Liver (tissue), 9 donors: ENCODE measurements around the gene SMPDL3A. TPM values are rescaled to one million over a fixed set of nuclear protein-coding genes. Genes with fewer than 3 reads are reported as not detected.

Experiments used
- DNase-seq: peaks from one replicate; pipeline ENCODE4 v3.0.0-alpha.2; 2017; ENCODE audit warnings: low spot score
- H3K27ac ChIP-seq, 2 donors: one replicate each; pipeline ENCODE4 v1.7.0; 2013; ENCODE audit warnings: inconsistent platforms in 2 of 2, low read length in 2 of 2, control low read depth in 1 of 2, low read depth in 1 of 2, mild to moderate bottlenecking in 1 of 2
- H3K27me3 ChIP-seq, 4 donors: one replicate each; pipeline versions ENCODE4 v1.6.1 to v1.7.0; 2013; ENCODE audit warnings: low read length in 3 of 4, inconsistent platforms in 1 of 4, mild to moderate bottlenecking in 1 of 4, moderate library complexity in 1 of 4; ENCODE audit not compliant: control insufficient read depth in 4 of 4, insufficient read depth in 4 of 4
- H3K36me3 ChIP-seq, 4 donors: one replicate each; pipeline versions ENCODE4 v1.6.1 to v1.7.0; 2013; ENCODE audit warnings: low read length in 3 of 4, mild to moderate bottlenecking in 3 of 4, low read depth in 1 of 4, moderate library complexity in 1 of 4; ENCODE audit not compliant: control insufficient read depth in 4 of 4, insufficient read depth in 3 of 4
- H3K4me1 ChIP-seq, 4 donors: one replicate each; pipeline versions ENCODE4 v1.6.1 to v1.7.0; 2013; ENCODE audit warnings: low read length in 3 of 4, mild to moderate bottlenecking in 3 of 4, moderate library complexity in 1 of 4; ENCODE audit not compliant: control insufficient read depth in 4 of 4, insufficient read depth in 4 of 4
- H3K4me3 ChIP-seq, 3 donors: one replicate each; pipeline versions ENCODE4 v1.6.1 to v1.7.0; 2013; ENCODE audit warnings: low read length in 3 of 3, control low read depth in 1 of 3, low read depth in 1 of 3, mild to moderate bottlenecking in 1 of 3
- H3K9ac ChIP-seq, 2 donors: one replicate each; pipeline ENCODE4 v1.7.0; 2013; ENCODE audit warnings: low read length in 2 of 2, mild to moderate bottlenecking in 2 of 2, moderate library complexity in 2 of 2, control low read depth in 1 of 2, low read depth in 1 of 2
- H3K9me3 ChIP-seq, 4 donors: one replicate each; pipeline versions ENCODE4 v1.6.1 to v1.7.0; 2013; ENCODE audit warnings: low read length in 3 of 4; ENCODE audit not compliant: control insufficient read depth in 4 of 4
- ATF3 ChIP-seq: IDR thresholded peaks from 2 replicates; pipeline ENCODE4 v1.6.1; 2016; ENCODE audit warnings: antibody characterized with exemption
- CTCF ChIP-seq: fragments of 150-350 bp; IDR thresholded peaks from 2 replicates; pipeline ENCODE4 v1.5.1; 2017; ENCODE audit warnings: improper control_type of control experiment, low read depth, low read length; ENCODE audit not compliant: missing input control
- EGR1 ChIP-seq, 2 donors: IDR thresholded peaks; 2 replicates each; pipeline ENCODE4 v1.6.1; 2016 to 2018; ENCODE audit warnings: antibody characterized with exemption in 2 of 2, low read depth in 2 of 2
- FOXA1 ChIP-seq: IDR thresholded peaks from 2 replicates; pipeline ENCODE4 v1.6.1; 2016; ENCODE audit warnings: antibody characterized with exemption
- GABPA ChIP-seq, 2 donors: IDR thresholded peaks in 1 of 2; conservative IDR thresholded peaks in 1 of 2; 2 replicates each; pipeline ENCODE4 v1.6.1; 2016; ENCODE audit warnings: antibody characterized with exemption in 2 of 2, mild to moderate bottlenecking in 1 of 2, moderate library complexity in 1 of 2
- HNF4A ChIP-seq, 2 donors: conservative IDR thresholded peaks; 2 replicates each; pipeline ENCODE4 v1.6.1; 2016; ENCODE audit warnings: antibody characterized with exemption in 2 of 2, mild to moderate bottlenecking in 2 of 2
- HNF4G ChIP-seq: IDR thresholded peaks from 2 replicates; pipeline ENCODE4 v1.6.1; 2016; ENCODE audit warnings: antibody characterized with exemption
- JUND ChIP-seq, 2 donors: IDR thresholded peaks; 2 replicates each; pipeline ENCODE4 v1.6.1; 2016; ENCODE audit warnings: antibody characterized with exemption in 2 of 2
- MAX ChIP-seq: IDR thresholded peaks from 2 replicates; pipeline ENCODE4 v1.6.1; 2016; ENCODE audit warnings: antibody characterized with exemption
- NR2F2 ChIP-seq: IDR thresholded peaks from 2 replicates; pipeline ENCODE4 v1.6.1; 2016; ENCODE audit warnings: antibody characterized with exemption
- RAD21 ChIP-seq, 2 donors: IDR thresholded peaks; 2 replicates each; pipeline ENCODE4 v1.6.1; 2016; ENCODE audit warnings: antibody characterized with exemption in 2 of 2, mild to moderate bottlenecking in 2 of 2
- REST ChIP-seq: IDR thresholded peaks from 2 replicates; pipeline ENCODE4 v1.6.1; 2016; ENCODE audit warnings: antibody characterized with exemption, mild to moderate bottlenecking
- RXRA ChIP-seq, 2 donors: IDR thresholded peaks; 2 replicates each; pipeline ENCODE4 v1.6.1; 2017 to 2018; ENCODE audit warnings: antibody characterized with exemption in 2 of 2, mild to moderate bottlenecking in 1 of 2
- SP1 ChIP-seq: IDR thresholded peaks from 2 replicates; pipeline ENCODE4 v1.6.1; 2018; ENCODE audit warnings: antibody characterized with exemption, mild to moderate bottlenecking
- TAF1 ChIP-seq: conservative IDR thresholded peaks from 2 replicates; pipeline ENCODE4 v1.6.1; 2016; ENCODE audit warnings: antibody characterized with exemption, mild to moderate bottlenecking
- YY1 ChIP-seq: IDR thresholded peaks from 2 replicates; pipeline ENCODE4 v1.6.1; 2016; ENCODE audit warnings: antibody characterized with exemption, mild to moderate bottlenecking
- ZBTB33 ChIP-seq: IDR thresholded peaks from 2 replicates; pipeline ENCODE4 v1.6.1; 2016; ENCODE audit warnings: antibody characterized with exemption
- WGBS: extraction: QIAGEN DNeasy Blood & Tissue Kit; methylation state at CpG from one replicate; pipeline ENCODE4 v1.1.7; 2013; 5-methylcytosine and 5-hydroxymethylcytosine counted together
- polyA plus RNA-seq, 2 donors: library from polyadenylated mRNA; stranded (reverse) in 1 of 2; unstranded in 1 of 2; fragments of 200-250 nt in 1 of 2; fragments of >200 nt in 1 of 2; fragmentation: Nextera tagmentation in 1 of 2; extraction: Ambion mirVana in 1 of 2; gene quantifications; one replicate each; pipeline versions ENCODE4 v1.2.1 to v1.2.3, GENCODE V29; 2013 to 2015
- total RNA-seq, 2 donors: library from RNA; depleted of rRNA; stranded (reverse); fragments of >200 nt; gene quantifications; one replicate each; pipeline ENCODE4 v1.2.3, GENCODE V29; 2014
- donor health status: healthy.
- donor health status: healthy.
- donor health status: healthy.
- donor health status: healthy.
- donor health status: healthy.

SMPDL3A gene
- total and polyA plus RNA-seq, 4 donors: 17.3 to 61.4 (median 32.3) TPM

- Histone ChIP-seq H3K9ac (no peak overlapping the region), H3K9me3 (no peaks in the 10 kb centered on the region), H3K4me3 (no peak overlapping the region), H3K27ac (no peak overlapping the region), H3K36me3 (no peaks in the 10 kb centered on the region), H3K4me1 (no peaks in the 10 kb centered on the region), H3K27me3 (no peaks in the 10 kb centered on the region)
- 91% methylated on average over 2 of the region's 2 CpGs for WGBS
- DNase-seq: no peak
- no peak for TF ChIP-seq RAD21 (IDR thresholded peaks at IDR 0.05)
- TF ChIP-seq CTCF: no peak
- TF ChIP-seq ATF3: no peak
- no peak for TF ChIP-seq MAX
- TF ChIP-seq HNF4A (conservative IDR thresholded peaks at IDR 0.05): no peak
- TF ChIP-seq ZBTB33: no peak
- TF ChIP-seq FOXA1: no peak
- TF ChIP-seq SP1: no peak
- TF ChIP-seq NR2F2: no peak
- no peak for TF ChIP-seq EGR1 (IDR thresholded peaks at IDR 0.05; ENCODE audit: low read depth in 2 of 2)
- TF ChIP-seq GABPA (IDR thresholded peaks at IDR 0.05 in 1 of 2, conservative IDR thresholded peaks at IDR 0.05 in 1 of 2): no peak
- no peak for TF ChIP-seq HNF4G
- no peak for TF ChIP-seq TAF1
- no peak for TF ChIP-seq JUND (IDR thresholded peaks at IDR 0.05)
- TF ChIP-seq RXRA (IDR thresholded peaks at IDR 0.05): no peak
Measured at GRCh38 chr6:122818866-122819265, 29.8 kb downstream of the SMPDL3A start.

- TF ChIP-seq RXRA (IDR thresholded peaks at IDR 0.05) (no peak), GABPA (IDR thresholded peaks at IDR 0.05 in 1 of 2, conservative IDR thresholded peaks at IDR 0.05 in 1 of 2) (no peak), HNF4G (no peak), FOXA1 (no peak), YY1 (no peak), CTCF (no peak), NR2F2 (no peak), REST (no peak)
Measured at GRCh38 chr6:122821095-122821494, 32.0 kb downstream of the SMPDL3A start.

More at GRCh38 chr6:122821095-122821494, 32.0 kb downstream of the SMPDL3A start:
- 86% methylated on average over 2 of the region's 2 CpGs for WGBS
- no peaks in the 10 kb centered on the region for H3K36me3 ChIP-seq
- no peak overlapping the region for H3K27ac ChIP-seq
- no peaks in the 10 kb centered on the region for H3K4me1 ChIP-seq
- no peak overlapping the region for H3K9ac ChIP-seq
- H3K4me3 ChIP-seq: no peak overlapping the region
- no peaks in the 10 kb centered on the region for H3K9me3 ChIP-seq
- no peaks in the 10 kb centered on the region for H3K27me3 ChIP-seq
- DNase-seq: no peak
